HEK293 (cell line): ENCODE data around the gene TPCN2.

ENCODE experiments used
- CTCF ChIP-seq: fragments of 450-650 bp; formaldehyde crosslinking; IDR thresholded peaks from 2 replicates; pipeline ENCODE4 v1.5.1; 2016; ENCODE audit warnings: missing biosample characterization, missing genetic modification characterization
- KLF1 ChIP-seq: fragments of 450-650 bp; formaldehyde crosslinking; IDR thresholded peaks from 2 replicates; pipeline ENCODE4 v1.5.1; 2016; ENCODE audit warnings: missing biosample characterization, missing genetic modification characterization
- MEIS1 ChIP-seq: sonication (generic); formaldehyde crosslinking; IDR thresholded peaks from 2 replicates; pipeline ENCODE4 v1.8.1; 2022; ENCODE audit warnings: missing genetic modification reagents, mild to moderate bottlenecking, borderline replicate concordance
- ZBTB21 ChIP-seq: fragments of 450-650 bp; formaldehyde crosslinking; IDR thresholded peaks from 2 replicates; pipeline ENCODE4 v1.5.1; 2017; ENCODE audit warnings: missing biosample characterization, missing genetic modification characterization
- ZBTB8A ChIP-seq: fragments of 450-650 bp; formaldehyde crosslinking; IDR thresholded peaks from 2 replicates; pipeline ENCODE4 v1.5.1; 2016; ENCODE audit warnings: missing biosample characterization, missing genetic modification characterization
- ZFP3 ChIP-seq: fragments of 450-650 bp; formaldehyde crosslinking; IDR thresholded peaks from 2 replicates; pipeline ENCODE4 v1.5.1; 2016; ENCODE audit warnings: low read depth, missing biosample characterization, missing genetic modification characterization
- ZFP37 ChIP-seq: fragments of 450-650 bp; formaldehyde crosslinking; IDR thresholded peaks from 2 replicates; pipeline ENCODE4 v1.5.1; 2016; ENCODE audit warnings: missing biosample characterization, missing genetic modification characterization
- ZNF184 ChIP-seq: fragments of 450-650 bp; IDR thresholded peaks from 2 replicates; pipeline ENCODE4 v1.5.1; 2018; ENCODE audit warnings: missing biosample characterization, mild to moderate bottlenecking, missing genetic modification characterization
- ZNF350 ChIP-seq: fragments of 450-650 bp; formaldehyde crosslinking; IDR thresholded peaks from 2 replicates; pipeline ENCODE4 v1.5.0; 2017; ENCODE audit warnings: missing biosample characterization, mild to moderate bottlenecking, missing genetic modification characterization
- ZNF366 ChIP-seq: fragments of 450-650 bp; formaldehyde crosslinking; conservative IDR thresholded peaks from 2 replicates; pipeline ENCODE4 v1.5.1; 2016; ENCODE audit warnings: missing biosample characterization, missing genetic modification characterization
- ZNF449 ChIP-seq: fragments of 450-650 bp; formaldehyde crosslinking; IDR thresholded peaks from 2 replicates; pipeline ENCODE4 v1.5.1; 2017; ENCODE audit warnings: missing biosample characterization, mild to moderate bottlenecking, missing genetic modification characterization, moderate library complexity

- no peak for TF ChIP-seq CTCF (tag by site-specific recombination)
- no peak for TF ChIP-seq ZBTB8A
- TF ChIP-seq ZNF366 (tag by site-specific recombination), result no peak
- no peak for TF ChIP-seq ZBTB21
- TF ChIP-seq ZFP37 (tag by site-specific recombination), result no peak
- TF ChIP-seq ZNF184 (tag by site-specific recombination), result no peak
- TF ChIP-seq ZFP3 (tag by site-specific recombination), result no peak
- no peak for TF ChIP-seq ZNF449 (tag by site-specific recombination)
- TF ChIP-seq MEIS1 (CRISPR knock-in tag), result no peak
- TF ChIP-seq ZNF350 (tag by site-specific recombination), result no peak
- TF ChIP-seq KLF1 (tag by site-specific recombination), result no peak
These were observed 132.0 kb downstream of the TPCN2 start for GRCh38 chr11:69180726-69181125.
